ENCODE measurements around the gene TGM6. TPM values are rescaled to one million over a fixed set of nuclear protein-coding genes. Genes with fewer than 3 reads are reported as not detected.

TGM6 gene
- total RNA-seq, 1 donor from 2014 or later: not detected

GRCh38 chr20:2365666-2366065 is 15.0 kb upstream of the TGM6 start:
- no peak overlapping the region for H3K4me3 Mint-ChIP-seq (ENCODE audit: unreplicated experiment)
- peaks cover 29% of the 10 kb centered on the region for H3K9me3 Mint-ChIP-seq (ENCODE audit: low read depth)
- TF ChIP-seq CTCF (IDR thresholded peaks at IDR 0.05): no peak
- no peak for DNase-seq (ENCODE audit: low spot score)
- H3K27ac Mint-ChIP-seq (ENCODE audit: unreplicated experiment): no peak overlapping the region
- H3K36me3 Mint-ChIP-seq (ENCODE audit: low read depth): peaks cover 3% of the 10 kb centered on the region
- H3K27me3 Mint-ChIP-seq (ENCODE audit: low read depth): peaks cover 6% of the 10 kb centered on the region
- H3K4me1 Mint-ChIP-seq (ENCODE audit: low read depth): peaks cover 4% of the 10 kb centered on the region

GRCh38 chr20:2368621-2369020 is 12.1 kb upstream of the TGM6 start:
- Mint-ChIP-seq H3K4me3 (ENCODE audit: unreplicated experiment) (no peak overlapping the region), H3K27ac (ENCODE audit: unreplicated experiment) (no peak overlapping the region), H3K36me3 (ENCODE audit: low read depth) (peaks cover 2% of the 10 kb centered on the region), H3K4me1 (ENCODE audit: low read depth) (peaks cover 4% of the 10 kb centered on the region), H3K9me3 (ENCODE audit: low read depth) (peaks cover 17% of the 10 kb centered on the region), H3K27me3 (ENCODE audit: low read depth) (peaks cover 19% of the 10 kb centered on the region)
- no peak for DNase-seq (ENCODE audit: low spot score)
- TF ChIP-seq CTCF (IDR thresholded peaks at IDR 0.05): no peak

GRCh38 chr20:2373098-2373497 is 7.6 kb upstream of the TGM6 start:
- no peak overlapping the region for H3K27ac Mint-ChIP-seq (ENCODE audit: unreplicated experiment)
- H3K36me3 Mint-ChIP-seq (ENCODE audit: low read depth): peaks cover 2% of the 10 kb centered on the region
- no peak for TF ChIP-seq CTCF (IDR thresholded peaks at IDR 0.05)
- peaks cover 20% of the 10 kb centered on the region for H3K27me3 Mint-ChIP-seq (ENCODE audit: low read depth)
- no peak overlapping the region for H3K4me3 Mint-ChIP-seq (ENCODE audit: unreplicated experiment)
- DNase-seq (ENCODE audit: low spot score): no peak
- no peaks in the 10 kb centered on the region for H3K4me1 Mint-ChIP-seq (ENCODE audit: low read depth)
- H3K9me3 Mint-ChIP-seq (ENCODE audit: low read depth): peaks cover 14% of the 10 kb centered on the region

GRCh38 chr20:2374346-2375125 is 6.2 kb upstream of the TGM6 start:
- DNase-seq (ENCODE audit: low spot score): no peak
- Mint-ChIP-seq H3K4me3 (ENCODE audit: unreplicated experiment) (no peak overlapping the region), H3K9me3 (ENCODE audit: low read depth) (no peaks in the 10 kb centered on the region), H3K27me3 (ENCODE audit: low read depth) (peaks cover 18% of the 10 kb centered on the region), H3K4me1 (ENCODE audit: low read depth) (no peaks in the 10 kb centered on the region), H3K36me3 (ENCODE audit: low read depth) (no peaks in the 10 kb centered on the region), H3K27ac (ENCODE audit: unreplicated experiment) (no peak overlapping the region)
- TF ChIP-seq CTCF (IDR thresholded peaks at IDR 0.05): no peak

GRCh38 chr20:2378893-2379292 is 1.8 kb upstream of the TGM6 start:
- no peaks in the 10 kb centered on the region for H3K9me3 Mint-ChIP-seq (ENCODE audit: low read depth)
- H3K4me1 Mint-ChIP-seq (ENCODE audit: low read depth): no peaks in the 10 kb centered on the region
- no peak overlapping the region for H3K27ac Mint-ChIP-seq (ENCODE audit: unreplicated experiment)
- no peak for DNase-seq (ENCODE audit: low spot score)
- no peak for TF ChIP-seq CTCF (IDR thresholded peaks at IDR 0.05)
- no peaks in the 10 kb centered on the region for H3K36me3 Mint-ChIP-seq (ENCODE audit: low read depth)
- H3K27me3 Mint-ChIP-seq (ENCODE audit: low read depth): peaks cover 2% of the 10 kb centered on the region
- no peak overlapping the region for H3K4me3 Mint-ChIP-seq (ENCODE audit: unreplicated experiment)

Data from chondrocyte (in vitro differentiated cells).